Activated naive CD4-positive, alpha-beta T cell treated with anti-CD3 and anti-CD28 coated beads, Interleukin-2, amount 50 U/mL, for 24 hours (primary cell): ENCODE data around the gene APOL3.
"Not testable (repeated sequence)": the region's sequence is repeated elsewhere in the genome, so short reads cannot be mapped to it uniquely, and the experiment has no call there.

Experiments
- H3K27ac Mint-ChIP-seq: one replicate; pipeline ENCODE4 v1.8.0; 2021; ENCODE audit warnings: mild to moderate bottlenecking, mixed read lengths
- H3K27me3 Mint-ChIP-seq: one replicate; pipeline ENCODE4 v1.8.0; 2021; ENCODE audit warnings: mixed read lengths
- H3K36me3 Mint-ChIP-seq: one replicate; pipeline ENCODE4 v1.8.0; 2021; ENCODE audit warnings: mixed read lengths
- H3K4me1 Mint-ChIP-seq: one replicate; pipeline ENCODE4 v1.8.0; 2021; ENCODE audit warnings: mixed read lengths
- H3K4me3 Mint-ChIP-seq: one replicate; pipeline ENCODE4 v1.8.0; 2021; ENCODE audit warnings: mild to moderate bottlenecking, mixed read lengths
- H3K9me3 Mint-ChIP-seq: one replicate; pipeline ENCODE4 v1.8.0; 2021; ENCODE audit warnings: mixed read lengths

The APOL3 gene, protein sequence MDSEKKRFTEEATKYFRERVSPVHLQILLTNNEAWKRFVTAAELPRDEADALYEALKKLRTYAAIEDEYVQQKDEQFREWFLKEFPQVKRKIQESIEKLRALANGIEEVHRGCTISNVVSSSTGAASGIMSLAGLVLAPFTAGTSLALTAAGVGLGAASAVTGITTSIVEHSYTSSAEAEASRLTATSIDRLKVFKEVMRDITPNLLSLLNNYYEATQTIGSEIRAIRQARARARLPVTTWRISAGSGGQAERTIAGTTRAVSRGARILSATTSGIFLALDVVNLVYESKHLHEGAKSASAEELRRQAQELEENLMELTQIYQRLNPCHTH

DNA sequence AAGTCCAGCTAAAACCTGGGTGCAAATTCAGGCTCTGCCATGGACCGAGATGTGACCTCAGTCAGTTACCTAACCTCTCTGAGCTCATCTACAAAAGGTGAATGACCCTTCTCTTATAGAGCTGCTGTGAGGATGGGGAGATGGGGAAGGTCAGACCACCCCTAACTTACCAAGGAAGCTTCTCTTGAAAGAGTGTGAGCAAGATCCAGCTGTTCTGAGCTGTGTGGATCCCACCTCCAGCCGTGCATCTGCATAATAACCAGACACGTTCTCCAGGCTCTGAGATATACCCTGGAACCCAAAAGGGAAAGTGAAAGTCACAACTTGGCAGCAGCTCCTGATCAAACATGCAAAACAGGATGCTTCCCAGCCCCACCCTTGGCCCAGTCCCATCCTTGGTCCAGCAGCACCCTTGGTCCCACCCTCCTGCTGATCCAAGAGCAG, at the start of gene APOL3:
APOL3 (minus strand) TSS at position 257 of the 444 bp plus-strand sequence. CDS start 11,700 bp downstream, outside the sequence.
- H3K4me3 Mint-ChIP-seq, result peak within 1 kb of the TSS; percentile 92
- H3K27ac Mint-ChIP-seq, result peak within 1 kb of the TSS; percentile 97
- no peaks in the 10 kb centered on the region for H3K36me3 Mint-ChIP-seq
- no peaks in the 10 kb centered on the region for H3K27me3 Mint-ChIP-seq
- no peaks in the 10 kb centered on the region for H3K9me3 Mint-ChIP-seq
- H3K4me1 Mint-ChIP-seq, result peaks cover 94% of the 10 kb centered on the region

DNA sequence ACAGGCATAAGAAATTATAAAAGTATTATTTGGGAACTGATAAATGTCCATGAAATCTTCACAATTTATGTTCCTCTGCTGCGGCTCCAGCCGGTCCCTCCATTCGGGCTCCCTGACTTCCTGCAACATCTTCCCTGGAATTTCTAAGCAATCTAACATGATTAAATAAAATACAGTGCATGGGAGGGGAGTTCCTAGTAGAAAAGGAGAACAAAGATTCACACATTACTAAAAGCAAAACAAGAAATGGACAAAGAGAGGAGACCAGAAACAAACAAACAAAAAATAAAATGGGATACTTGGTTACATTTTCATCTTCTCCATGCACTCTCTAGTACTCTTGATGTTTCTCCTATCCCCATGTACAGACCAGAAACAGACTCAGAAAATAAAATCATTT, 49.7 kb upstream of the APOL3 start:
- Mint-ChIP-seq H3K4me1 (peaks cover 11% of the 10 kb centered on the region), H3K27me3 (peaks cover 9% of the 10 kb centered on the region), H3K27ac (no peak overlapping the region), H3K36me3 (peaks cover 5% of the 10 kb centered on the region), H3K9me3 (peaks cover 9% of the 10 kb centered on the region), H3K4me3 (no peak overlapping the region)

DNA sequence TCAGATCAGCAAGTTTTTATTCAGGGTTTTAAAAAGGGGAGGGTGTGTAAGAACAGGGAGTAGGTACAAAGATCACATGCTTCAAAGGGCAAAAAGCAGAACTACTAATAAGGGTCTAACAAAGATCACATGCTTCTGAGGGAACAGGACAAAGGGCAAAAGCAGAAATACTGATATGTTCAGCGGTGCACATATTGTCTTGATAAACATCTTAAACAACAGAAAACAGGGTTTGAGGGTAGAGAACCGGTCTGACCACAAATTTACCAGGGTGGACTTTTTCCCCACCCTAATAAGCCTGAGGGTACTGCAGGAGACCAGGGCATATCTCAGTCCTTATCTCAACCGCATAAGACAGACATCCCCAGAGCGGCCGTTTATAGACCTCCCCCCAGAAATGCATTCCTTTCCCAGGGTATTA, 48.9 kb upstream of the APOL3 start:
- H3K4me1 Mint-ChIP-seq, result peaks cover 11% of the 10 kb centered on the region
- H3K4me3 Mint-ChIP-seq, H3K27me3 Mint-ChIP-seq, H3K36me3 Mint-ChIP-seq, H3K9me3 Mint-ChIP-seq, H3K27ac Mint-ChIP-seq: not testable (repeated sequence)

DNA sequence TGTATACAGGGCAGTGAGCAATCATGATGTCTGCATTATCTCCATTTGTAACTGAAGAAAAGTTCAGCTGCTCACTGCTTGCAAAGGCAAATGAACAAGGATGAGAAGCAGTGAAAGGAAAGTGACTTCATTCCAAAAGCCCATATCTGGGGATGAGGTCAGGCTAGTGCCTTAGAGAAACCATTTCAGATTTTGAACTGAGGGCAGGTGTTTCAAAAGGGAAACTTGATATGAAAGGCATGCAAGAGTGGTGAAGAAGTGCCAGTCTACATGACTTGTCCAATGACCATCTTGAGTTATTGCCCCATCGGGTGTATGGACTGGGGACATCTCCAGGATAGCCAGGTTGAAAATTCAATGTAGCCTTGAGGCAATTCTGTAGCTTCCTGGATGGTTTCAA, 48.4 kb upstream of the APOL3 start:
- Mint-ChIP-seq H3K36me3 (peaks cover 5% of the 10 kb centered on the region), H3K4me1 (peaks cover 14% of the 10 kb centered on the region), H3K27ac (no peak overlapping the region), H3K4me3 (no peak overlapping the region), H3K27me3 (peaks cover 9% of the 10 kb centered on the region), H3K9me3 (peaks cover 9% of the 10 kb centered on the region)

DNA sequence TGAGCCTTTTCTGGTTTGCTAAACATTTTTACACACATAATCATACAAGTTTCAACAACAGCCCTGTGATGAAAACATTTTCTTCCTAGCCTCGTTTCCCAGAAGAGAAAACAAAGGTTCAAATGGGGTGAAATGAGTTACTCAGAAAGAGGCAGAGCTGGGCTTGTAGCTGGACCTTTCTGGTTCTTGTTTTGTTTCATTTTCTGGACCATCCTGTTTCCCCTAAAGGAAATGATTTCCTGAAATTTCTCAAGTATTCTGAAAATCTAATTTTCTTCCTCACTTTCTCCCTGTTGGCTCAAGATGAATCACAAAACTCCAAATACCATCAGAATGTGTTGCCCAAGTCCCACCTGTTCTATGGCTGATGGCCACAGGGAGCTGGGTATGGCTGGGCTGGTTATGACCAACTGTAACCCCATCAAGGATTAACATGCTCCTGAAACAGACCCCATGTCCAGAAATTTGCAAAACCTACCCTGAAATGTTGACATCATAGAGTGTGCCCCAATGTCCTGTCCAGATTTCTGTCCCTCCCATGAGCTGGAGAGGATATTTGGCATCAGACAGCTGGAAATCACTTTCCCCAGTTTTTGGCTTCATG, 47.7 kb upstream of the APOL3 start:
- H3K36me3 Mint-ChIP-seq, result peaks cover 5% of the 10 kb centered on the region

DNA sequence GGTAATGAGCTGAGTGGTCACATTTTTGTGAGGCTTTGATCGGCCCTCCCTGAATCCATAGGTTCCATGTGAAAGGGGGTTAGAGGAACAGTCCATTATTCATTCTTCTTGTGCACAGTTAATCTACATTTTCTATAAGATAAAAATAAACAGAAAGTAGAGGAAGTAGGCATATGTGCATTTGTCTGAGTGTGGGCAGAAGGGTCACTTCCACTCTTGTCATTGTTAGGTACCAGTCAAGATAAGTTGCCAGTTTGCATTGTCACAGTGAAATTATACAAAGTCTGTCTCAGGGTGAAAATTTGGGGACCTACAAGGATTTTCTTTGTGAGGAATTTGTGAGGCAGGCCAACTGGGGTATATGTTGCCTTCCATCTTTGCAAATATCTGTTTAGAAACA, 45.7 kb upstream of the APOL3 start:
- Mint-ChIP-seq H3K4me3 (no peak overlapping the region), H3K27ac (no peak overlapping the region), H3K9me3 (peaks cover 9% of the 10 kb centered on the region), H3K4me1 (peaks cover 13% of the 10 kb centered on the region), H3K27me3 (peaks cover 9% of the 10 kb centered on the region), H3K36me3 (peaks cover 5% of the 10 kb centered on the region)

More for the DNA sequence above, 47.7 kb upstream of the APOL3 start:
- Mint-ChIP-seq H3K27ac (no peak overlapping the region), H3K27me3 (peaks cover 9% of the 10 kb centered on the region), H3K4me1 (peaks cover 14% of the 10 kb centered on the region), H3K9me3 (peaks cover 9% of the 10 kb centered on the region), H3K4me3 (no peak overlapping the region)

DNA sequence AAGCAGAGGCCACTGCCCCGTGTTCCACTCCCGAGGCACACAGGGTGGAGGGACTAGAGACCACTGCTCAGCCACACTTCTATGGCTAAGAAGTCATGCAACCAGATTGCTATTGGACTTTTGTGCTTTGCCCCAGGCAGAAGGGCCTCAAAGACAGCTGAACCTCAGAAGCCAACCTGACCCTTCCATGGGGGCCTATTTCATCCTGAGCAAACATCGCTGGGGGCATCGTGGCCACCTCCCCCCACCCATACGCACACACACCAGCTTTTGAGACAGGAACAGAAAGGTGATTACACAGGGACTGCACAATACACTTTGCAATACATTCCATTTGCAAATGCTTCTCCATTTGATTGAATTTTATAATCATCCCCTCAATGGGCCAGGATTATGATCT, 45.0 kb upstream of the APOL3 start:
- not testable (repeated sequence) for H3K36me3 Mint-ChIP-seq, H3K4me1 Mint-ChIP-seq

DNA sequence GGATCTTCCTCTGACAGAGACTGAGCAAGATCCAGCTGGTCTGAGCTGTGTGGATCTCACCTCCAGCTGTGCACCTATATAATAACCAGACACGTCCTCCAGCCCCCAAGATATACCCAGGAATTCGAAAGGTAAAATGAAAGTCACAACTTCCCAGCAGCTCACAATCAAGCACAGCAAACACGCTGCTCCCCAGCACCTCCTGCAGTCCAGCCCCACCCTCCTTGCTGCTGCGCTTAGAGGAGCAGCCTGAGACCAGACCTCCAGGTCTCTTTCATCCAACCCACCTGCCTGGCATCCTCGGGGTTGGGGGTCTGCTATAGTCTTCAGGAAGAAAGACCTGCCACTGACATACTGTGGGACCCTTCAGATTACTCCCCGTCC, 44.1 kb upstream of the APOL3 start:
- H3K27me3 Mint-ChIP-seq, result peaks cover 2% of the 10 kb centered on the region
- H3K4me3 Mint-ChIP-seq, result peak overlapping the region; percentile 37
- peaks cover 9% of the 10 kb centered on the region for H3K9me3 Mint-ChIP-seq
- H3K36me3 Mint-ChIP-seq, result peaks cover 5% of the 10 kb centered on the region
- no peak overlapping the region for H3K27ac Mint-ChIP-seq
- peaks cover 3% of the 10 kb centered on the region for H3K4me1 Mint-ChIP-seq

More for the DNA sequence above, 45.0 kb upstream of the APOL3 start:
- not testable (repeated sequence) for H3K27me3 Mint-ChIP-seq, H3K9me3 Mint-ChIP-seq, H3K27ac Mint-ChIP-seq, H3K4me3 Mint-ChIP-seq

DNA sequence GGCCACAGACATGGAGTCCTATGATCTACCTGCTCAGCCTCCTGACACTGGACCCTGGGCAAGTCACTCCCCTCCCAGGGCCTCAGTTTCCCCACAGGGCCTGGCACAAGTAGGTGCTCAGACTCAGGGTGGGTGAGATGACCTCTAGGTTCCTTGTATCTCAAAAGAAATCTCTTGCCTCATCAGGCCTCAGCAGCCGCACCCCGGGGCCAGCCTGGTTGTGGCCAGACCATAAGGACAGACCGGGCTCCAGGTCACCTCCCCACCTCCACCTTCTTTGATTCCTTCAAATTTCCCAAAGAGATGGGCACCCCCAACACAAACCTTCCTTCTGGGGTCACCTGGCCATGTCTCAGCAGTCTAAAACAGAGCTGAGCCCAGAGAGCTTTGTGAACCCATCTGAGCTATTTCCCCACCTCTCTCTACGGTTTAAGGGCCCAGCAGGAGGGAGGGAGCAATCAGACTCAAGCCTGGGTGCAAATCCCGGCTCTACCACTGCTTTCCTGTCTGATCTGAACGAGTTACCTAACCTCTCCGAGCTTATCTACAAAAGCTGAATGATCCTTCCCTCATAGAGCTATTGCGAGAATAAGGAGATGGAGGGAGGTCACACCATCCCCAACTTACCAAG, 43.6 kb upstream of the APOL3 start:
- H3K36me3 Mint-ChIP-seq, result peaks cover 4% of the 10 kb centered on the region
- peaks cover 4% of the 10 kb centered on the region for H3K9me3 Mint-ChIP-seq
- peak overlapping the region; percentile 37 for H3K4me3 Mint-ChIP-seq
- H3K27ac Mint-ChIP-seq, result no peak overlapping the region
- peaks cover 2% of the 10 kb centered on the region for H3K27me3 Mint-ChIP-seq
- peaks cover 3% of the 10 kb centered on the region for H3K4me1 Mint-ChIP-seq

DNA sequence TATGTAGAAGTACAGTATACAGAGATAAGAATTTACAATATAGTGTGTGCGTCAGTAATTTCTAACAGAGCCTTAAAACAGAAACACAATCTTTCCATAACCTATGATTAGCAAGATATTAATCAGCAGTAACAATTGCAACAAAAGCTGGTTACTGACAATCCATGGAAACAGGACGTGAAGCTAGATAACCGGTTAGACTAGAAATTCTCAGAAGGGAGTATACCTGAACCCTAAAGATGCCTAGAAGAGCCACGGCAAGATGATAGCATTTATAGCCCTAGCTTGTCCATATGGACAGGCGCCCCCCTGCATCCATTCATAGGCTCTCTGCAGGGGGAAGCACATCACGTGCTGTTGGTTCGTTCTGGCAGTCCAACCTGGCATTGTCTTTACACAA, 42.9 kb upstream of the APOL3 start:
- not testable (repeated sequence) for H3K27ac Mint-ChIP-seq, H3K27me3 Mint-ChIP-seq, H3K9me3 Mint-ChIP-seq, H3K4me3 Mint-ChIP-seq, H3K36me3 Mint-ChIP-seq, H3K4me1 Mint-ChIP-seq

DNA sequence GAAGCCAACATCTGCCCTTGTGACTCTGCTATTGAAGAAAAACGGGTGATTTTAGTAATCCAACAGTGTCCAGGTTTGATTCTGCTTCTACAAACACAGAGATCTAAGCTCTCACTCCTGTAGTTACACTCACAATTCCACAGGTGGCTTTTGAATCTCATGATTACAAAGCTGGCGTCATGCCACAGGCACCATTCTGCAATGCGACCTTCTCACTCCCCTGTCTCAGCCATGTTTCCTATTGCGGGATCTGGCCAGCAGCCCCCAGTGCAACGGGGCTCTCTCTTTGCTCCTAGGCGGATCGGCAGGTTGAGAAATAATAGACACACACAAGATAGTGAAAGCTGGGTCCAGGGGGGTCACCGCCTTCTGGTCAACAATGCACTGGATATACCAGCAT, 42.4 kb upstream of the APOL3 start:
- H3K27me3 Mint-ChIP-seq, H3K4me3 Mint-ChIP-seq: not testable (repeated sequence)

DNA sequence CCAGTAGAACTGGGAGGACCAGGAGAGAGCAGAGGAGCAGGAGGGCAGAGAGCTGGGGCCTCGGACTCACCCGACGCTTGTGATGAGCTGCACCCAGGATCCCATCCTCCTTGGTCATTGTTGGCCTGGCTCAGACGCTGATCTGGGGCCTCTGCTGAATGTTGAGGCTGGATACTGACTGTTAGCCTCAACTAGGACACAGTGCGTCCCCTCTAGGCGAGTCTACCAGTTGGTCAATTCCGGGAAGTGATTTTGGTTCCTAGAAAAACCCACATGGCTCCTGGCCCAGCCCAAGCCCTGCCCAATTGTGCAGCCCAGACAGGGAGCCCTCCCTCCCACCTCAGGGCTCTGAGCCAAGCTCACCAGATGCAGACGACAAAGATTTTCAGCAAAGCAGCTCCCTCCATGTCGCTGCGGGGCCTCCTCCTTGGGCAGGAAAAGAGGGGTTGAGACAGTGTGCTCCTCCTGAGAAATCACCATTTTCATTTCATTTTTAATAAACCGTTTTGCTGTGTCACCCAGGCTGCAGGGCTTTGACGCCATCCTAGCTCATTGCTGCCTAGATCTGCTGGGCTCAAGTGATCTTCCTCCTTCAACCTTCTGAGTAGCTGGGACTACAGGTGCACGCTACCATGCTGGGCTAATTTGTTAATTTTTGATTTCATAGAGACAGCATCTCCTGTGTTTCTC, 41.2 kb upstream of the APOL3 start, which contains the start of gene APOL4:
APOL4 (minus strand) TSS at position 180 of the 690 bp plus-strand sequence; CDS start at position 105, 75 bp downstream.
- no peak within 1 kb of the TSS for H3K27ac Mint-ChIP-seq
- no peaks in the 10 kb centered on the region for H3K9me3 Mint-ChIP-seq
- no peaks in the 10 kb centered on the region for H3K36me3 Mint-ChIP-seq
- no peak within 1 kb of the TSS for H3K4me3 Mint-ChIP-seq
- H3K4me1 Mint-ChIP-seq, result peaks cover 19% of the 10 kb centered on the region
- H3K27me3 Mint-ChIP-seq, result peaks cover 7% of the 10 kb centered on the region

More for the DNA sequence above, 42.4 kb upstream of the APOL3 start:
- H3K9me3 Mint-ChIP-seq, H3K4me1 Mint-ChIP-seq, H3K36me3 Mint-ChIP-seq, H3K27ac Mint-ChIP-seq: not testable (repeated sequence)

DNA sequence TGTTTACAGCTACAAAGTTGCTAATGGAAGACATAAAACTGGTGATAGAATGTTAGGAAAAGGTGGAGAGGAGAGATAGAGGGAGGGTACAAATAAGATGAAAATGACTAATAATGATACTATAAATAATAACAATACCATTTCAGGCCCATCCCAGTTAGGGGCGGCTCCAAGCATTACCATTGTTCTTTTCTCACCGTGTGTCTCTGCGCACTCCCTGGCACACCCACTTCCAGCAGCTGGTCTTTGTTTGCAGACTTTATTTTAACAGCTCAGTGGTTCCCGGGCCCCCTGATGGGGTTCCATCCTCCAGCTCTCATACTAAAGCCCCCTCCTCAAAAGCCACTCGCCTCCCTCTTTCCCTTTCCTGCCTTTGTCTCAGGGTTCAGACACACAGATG, 40.5 kb upstream of the APOL3 start:
- H3K4me3 Mint-ChIP-seq, H3K27me3 Mint-ChIP-seq, H3K27ac Mint-ChIP-seq, H3K36me3 Mint-ChIP-seq, H3K9me3 Mint-ChIP-seq: not testable (repeated sequence)
- peaks cover 19% of the 10 kb centered on the region for H3K4me1 Mint-ChIP-seq

DNA sequence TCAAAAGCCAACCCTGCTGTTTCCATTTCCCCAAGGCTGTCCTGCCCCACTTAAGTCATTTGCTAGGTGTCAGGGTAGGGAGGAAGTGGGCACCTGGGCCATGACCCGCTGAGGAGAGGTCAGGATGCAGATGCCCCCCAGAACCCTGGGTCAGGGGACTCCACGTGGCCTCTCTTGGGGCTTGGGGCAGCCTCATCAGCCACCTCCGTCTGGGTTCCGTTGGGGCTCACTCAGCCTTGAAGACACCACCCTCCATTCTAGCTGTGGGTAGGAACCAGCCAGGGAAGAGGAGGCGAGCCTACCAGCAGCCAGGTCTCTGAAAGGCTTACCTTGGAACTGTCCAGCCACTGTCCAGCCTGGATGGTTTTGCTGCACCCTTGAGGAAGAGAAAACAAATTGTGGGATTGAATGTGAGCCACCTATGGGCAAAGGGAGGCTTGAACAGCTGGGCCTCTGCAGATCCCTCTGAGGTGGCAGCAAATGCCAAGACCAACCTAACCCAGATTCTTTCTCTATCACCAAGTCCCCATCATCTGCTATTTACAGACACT, 38.5 kb upstream of the APOL3 start:
- Mint-ChIP-seq H3K27me3 (peaks cover 7% of the 10 kb centered on the region), H3K27ac (no peak overlapping the region), H3K9me3 (no peaks in the 10 kb centered on the region), H3K36me3 (no peaks in the 10 kb centered on the region), H3K4me1 (peaks cover 16% of the 10 kb centered on the region), H3K4me3 (no peak overlapping the region)

DNA sequence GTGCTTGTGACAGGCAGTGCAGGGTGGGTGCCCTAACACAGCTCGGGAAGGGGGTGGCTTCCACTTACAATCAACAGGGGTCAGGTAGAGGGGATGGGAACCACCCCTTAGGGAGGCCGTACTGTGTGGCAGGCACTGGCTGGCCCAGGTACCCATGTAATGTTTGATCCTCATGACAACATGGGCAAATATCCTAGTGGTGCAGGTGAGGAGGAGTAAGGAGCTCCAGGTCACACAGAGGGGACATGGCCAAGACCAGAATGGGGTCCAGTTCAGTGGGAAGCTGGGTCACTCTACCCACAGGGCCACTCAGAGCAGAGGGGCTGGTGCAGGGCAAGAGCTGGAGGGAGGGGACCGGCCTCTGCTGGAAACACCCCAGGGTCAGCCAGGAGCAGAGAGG, 38.0 kb upstream of the APOL3 start:
- Mint-ChIP-seq H3K27me3 (peaks cover 7% of the 10 kb centered on the region), H3K27ac (peak overlapping the region; percentile 71), H3K4me3 (no peak overlapping the region), H3K4me1 (peaks cover 16% of the 10 kb centered on the region), H3K36me3 (no peaks in the 10 kb centered on the region), H3K9me3 (no peaks in the 10 kb centered on the region)
